ENCODE measurements around the gene PTPRD. TPM values are rescaled to one million over a fixed set of nuclear protein-coding genes. Genes with fewer than 3 reads are reported as not detected.

Gene PTPRD
- polyA plus RNA-seq, 1 donor, result 145 TPM

DNA sequence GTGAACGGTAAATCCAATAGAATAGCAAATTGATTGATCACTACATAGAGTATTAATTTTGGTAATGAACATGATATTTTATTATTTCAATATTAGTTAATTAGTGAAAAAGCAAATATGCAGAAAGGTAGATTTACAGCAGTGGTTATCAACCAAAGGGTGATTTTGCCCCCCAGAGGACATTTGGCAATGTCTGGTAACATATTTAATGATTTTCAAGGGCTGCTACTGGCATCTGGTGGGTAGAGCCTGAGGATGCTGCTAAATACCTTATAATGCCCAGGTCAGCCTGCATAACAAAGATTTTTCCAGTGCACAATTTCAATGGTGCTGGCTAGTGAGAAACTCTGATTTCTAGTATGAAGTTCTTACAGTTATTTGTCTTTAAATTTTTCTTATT is 1313.7 kb downstream of the PTPRD start:
- DNase-seq, result no peak

DNA sequence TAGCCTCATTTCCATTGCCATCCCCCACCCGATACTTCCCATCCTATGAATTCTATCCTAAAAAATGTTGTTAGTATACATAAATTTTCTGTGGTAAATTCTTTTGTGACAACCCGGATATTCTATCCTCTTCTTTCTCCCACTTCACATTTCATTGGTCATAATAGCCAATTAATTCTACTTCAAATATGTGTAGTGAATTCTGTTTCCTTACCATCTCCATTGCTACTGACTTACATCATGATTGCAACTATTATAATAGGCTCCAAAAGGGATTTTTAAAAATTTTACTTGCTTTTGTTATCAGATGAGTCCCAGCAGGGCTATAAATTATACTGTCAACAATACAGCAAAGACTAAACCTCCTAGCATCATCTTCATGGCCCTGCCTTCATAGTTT is 1326.8 kb downstream of the PTPRD start:
- DNase-seq, result no peak

DNA sequence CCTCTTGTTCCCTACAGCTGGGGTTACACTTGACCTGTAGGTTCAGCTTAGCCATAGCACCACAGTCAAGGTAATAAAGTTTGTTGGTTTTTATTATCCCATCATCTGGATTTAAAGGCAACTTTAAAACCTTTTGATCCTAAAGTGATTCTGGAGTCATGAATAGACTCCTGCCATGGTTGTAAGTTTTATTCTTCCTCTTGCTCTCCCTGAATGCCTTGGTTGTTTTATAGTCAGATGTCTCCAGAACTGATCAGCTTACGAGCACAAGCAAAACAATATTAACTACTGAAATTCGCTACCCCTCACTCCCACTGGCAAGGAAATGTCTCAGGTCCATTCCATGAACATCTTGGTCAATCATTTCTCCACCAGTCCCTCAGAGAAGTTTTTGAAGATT is 1328.6 kb downstream of the PTPRD start:
- peak; percentile 39 for DNase-seq

DNA sequence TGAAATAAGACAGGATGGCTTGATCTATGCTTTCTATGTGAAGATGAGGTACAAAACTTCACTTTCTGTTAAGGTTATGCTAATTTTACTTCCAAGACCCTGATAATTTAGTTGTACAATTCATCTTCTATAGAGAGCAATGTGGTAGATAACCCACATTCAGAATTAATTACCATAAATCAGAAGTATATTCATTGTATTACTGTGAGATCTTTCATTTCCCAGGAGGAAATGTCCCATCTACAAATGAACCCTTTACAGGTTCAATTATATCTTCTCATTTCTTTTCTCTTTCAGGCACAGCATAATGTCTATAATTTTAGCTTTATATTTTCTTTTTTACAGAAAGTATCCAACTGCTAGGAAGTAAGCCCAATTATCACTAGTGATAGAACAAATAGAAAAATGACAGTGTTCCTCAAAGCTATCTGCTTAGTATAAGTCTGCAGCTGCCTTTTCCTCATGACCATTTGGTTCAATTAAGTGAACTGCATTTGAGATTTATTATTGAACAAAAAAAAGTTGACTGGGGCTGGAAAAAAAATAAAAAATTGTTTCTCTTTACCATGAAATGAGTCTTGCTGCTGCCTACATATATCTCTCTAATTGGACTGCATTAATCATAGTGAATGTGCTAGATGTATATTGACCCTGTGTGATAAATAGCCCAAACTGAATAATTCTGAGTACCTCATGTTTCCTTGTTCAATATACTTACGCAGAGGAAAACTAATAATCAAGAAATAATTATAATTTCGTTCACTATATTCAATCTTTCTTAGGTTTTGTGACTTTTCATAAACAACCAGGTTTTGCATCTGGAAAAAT is 1329.4 kb downstream of the PTPRD start:
- DNase-seq, result no peak

DNA sequence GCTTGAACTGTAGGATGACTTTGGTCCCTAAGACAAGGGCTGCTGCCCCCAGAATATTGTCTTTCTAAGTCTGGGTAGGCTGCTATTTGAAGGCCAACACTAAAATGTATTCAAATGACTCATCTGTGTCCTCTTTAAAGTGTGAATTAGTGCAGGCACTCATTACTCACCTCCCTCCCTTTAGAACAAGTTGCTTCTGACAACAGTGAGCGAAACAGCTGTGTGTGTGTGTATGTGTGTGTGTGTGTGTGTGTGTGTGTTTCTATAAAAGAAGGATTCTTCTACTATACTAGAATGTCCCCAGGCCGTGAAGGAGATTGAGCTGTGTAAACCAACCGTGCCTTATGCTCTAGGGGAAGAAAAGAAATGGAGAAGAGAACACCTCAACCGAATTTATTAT is 1337.2 kb downstream of the PTPRD start:
- DNase-seq, result no peak

DNA sequence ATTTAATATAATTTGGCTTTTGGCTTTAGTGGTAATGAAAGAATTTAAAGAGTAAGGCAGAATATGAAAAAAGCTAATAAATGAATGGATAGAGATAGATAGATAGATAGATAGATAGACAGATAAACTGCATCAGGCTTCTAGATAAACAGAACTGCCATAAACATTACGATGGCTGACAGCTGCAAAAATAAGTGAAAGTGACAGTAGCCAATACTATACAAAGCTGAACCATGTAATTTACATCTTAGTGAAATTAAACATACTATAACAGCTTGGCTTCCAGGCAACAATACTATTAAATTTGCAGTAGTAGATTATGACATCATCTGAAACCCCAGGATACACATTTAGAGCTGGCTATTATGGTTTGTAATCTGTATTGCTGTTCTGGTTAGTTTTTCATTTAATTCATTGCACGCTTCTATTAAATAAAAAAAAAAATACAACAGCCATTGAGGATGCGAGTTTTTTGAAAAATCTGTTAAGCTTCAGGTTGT is 1354.8 kb downstream of the PTPRD start:
- DNase-seq, result no peak

DNA sequence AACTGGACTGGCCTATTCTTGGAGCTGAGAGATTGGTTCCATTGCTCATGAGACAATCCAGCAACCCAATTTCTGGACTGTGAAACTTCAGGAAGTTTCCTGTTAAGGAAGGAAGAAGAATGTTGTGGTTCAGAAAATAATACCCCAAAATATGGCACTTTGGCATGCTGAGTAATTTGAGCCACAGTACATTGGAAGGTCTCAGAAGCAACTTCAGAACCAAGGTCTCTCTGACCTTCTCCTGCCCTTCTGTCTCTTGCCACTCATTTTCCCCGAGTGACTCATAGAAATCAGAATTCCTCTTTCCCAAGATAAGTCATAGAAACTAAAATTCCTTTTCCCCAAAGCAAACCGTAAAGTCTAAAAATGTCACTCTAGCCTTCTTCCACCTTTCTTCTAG is 1366.1 kb downstream of the PTPRD start:
- DNase-seq, result no peak

DNA sequence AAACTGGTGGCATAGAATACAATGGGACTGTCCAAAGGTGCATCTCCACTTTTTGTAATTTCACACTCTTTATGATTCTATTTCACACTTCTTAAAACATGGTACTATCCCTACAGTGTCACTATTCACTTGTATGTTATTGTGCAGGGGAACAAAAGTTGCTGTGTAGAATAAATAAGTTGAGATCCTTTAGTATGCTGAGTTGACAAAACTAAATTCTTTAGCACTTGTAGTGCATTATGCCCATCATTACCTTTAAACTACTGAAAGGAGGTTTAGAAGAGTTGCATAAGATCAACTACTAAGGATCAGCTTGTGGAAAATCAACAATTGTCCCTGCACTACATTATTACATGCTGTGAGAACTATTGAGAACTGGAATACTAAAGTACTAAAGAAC is 1380.9 kb downstream of the PTPRD start:
- no peak for DNase-seq

DNA sequence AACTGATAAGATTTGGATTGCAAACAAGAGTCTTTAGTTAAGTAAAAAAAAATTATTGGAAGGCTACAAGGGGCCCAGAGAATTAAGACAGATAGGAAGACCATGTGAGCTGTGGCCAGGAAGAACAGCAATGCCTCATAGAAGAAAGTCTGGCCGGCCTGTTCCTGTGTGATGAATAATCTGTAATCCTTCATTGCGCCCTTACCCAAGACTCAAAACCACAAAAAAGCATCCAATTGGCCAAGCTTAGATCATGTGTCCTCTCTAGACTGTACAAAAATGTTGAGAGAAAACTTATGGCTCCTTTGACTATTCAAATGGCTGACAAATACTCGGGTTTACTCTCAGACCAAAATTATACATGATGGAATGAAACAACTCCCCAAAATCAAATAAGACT is 1383.5 kb downstream of the PTPRD start:
- DNase-seq, result no peak

DNA sequence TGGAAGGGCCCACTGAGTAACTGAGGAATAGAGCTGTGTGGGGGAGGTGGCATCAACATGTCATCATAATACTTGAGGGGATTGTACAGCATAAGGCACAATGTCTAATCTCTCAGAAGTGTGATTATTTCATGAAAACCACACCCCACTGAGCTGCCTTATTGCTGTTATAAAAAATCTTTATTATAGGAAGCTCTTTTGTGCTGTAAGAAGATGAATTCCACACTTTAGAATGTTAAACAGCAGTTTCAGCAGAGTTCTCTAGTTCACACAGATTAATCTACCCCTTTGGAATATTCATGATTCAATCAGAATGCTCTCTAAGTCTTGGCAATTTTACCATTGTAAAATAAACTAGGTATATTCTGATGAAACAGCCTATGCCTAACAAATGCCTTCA is 1389.6 kb downstream of the PTPRD start:
- DNase-seq, result no peak

DNA sequence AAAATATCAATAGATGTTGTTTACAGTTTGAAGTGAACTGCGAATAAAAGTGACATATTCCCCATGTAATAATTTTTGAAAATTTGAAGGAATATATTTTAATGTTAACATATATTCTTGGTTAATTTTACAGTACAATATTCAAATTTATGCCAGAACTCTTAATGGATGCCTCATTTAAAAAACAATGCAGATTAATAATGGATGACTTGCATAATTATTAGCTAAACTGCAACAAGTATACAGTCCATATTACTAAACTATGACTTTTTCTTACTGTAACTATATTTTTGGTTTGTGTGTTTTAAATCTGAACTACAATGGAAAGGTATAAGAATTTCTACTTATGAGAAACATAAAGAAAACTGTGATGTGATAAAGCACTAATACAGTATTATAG is 1390.1 kb downstream of the PTPRD start:
- no peak for DNase-seq

DNA sequence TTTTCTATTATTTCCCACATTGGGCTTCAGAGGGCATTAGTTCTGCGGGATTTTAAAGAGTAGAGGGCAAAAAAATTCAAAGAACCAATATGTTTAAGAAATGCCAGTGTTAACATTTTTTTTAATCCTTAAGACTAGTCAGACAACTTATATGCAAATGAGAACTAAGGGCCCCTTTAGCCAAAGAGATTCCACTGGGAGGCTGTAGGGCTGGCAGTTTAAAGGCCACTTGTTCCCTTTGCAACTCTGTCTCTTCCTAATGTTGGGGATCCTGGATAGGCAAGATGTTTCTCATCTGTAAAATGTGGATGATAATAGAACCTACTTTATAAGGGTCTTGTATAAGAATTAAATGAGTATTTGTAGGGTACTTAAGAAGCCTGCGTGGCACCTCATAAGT is 1395.9 kb downstream of the PTPRD start:
- no peak for DNase-seq

DNA sequence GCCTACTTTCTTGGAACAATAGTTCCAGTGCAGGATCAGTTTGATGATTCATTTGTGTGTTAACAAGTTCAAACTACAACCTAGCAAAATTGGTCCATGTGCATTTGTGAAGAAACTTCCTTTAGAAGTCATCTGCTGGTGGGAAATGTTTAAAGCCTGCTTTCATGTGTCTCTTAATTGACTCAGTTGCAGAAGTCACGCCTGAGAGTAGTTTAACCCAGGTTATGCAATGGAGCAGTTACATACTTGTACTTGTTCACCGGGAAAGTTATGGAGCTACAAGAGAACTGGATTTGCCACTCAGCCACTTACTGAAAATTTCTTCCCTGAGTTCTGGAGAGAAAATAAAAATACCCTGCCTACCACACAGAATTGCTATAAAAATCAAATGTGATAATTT is 1397.8 kb downstream of the PTPRD start:
- DNase-seq, result no peak

DNA sequence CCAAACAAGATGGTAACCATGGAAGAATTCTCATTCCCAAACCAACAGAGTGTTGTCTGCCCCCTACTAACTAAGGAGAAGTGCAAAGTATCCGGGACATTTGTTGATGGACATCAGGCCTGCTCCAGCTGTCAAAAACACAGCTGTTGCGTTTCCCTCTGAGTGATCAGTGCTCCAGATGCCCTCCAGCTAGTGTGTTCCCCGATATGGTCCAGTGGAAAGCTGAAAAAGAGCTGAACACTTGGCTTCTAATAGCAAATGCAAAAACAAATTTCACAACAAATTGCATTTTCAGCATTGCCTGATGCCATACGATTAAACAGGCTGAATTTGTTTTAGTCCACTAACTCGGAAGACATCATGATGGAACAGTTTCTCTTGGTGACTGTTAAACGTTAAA is 1398.7 kb downstream of the PTPRD start:
- DNase-seq, result peak; percentile 18

DNA sequence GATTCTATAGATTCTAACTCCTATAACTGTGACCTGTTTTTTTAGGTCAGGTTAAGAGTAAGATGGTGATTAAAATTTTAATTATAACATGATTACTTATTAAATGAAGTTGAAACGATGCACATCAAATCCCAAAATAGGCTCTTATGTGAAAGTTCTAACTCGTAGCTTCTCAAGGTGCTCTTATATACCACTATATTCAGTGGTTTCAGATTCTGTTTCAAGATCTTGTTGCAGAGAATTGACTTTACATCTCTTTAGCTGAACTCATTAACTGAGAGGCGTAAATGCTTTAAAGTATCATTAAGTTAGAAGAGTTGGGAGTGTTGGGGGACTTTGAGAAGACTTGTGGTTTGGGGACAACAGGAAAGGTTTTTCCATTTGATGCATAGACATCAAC is 1399.8 kb downstream of the PTPRD start:
- DNase-seq, result no peak

DNA sequence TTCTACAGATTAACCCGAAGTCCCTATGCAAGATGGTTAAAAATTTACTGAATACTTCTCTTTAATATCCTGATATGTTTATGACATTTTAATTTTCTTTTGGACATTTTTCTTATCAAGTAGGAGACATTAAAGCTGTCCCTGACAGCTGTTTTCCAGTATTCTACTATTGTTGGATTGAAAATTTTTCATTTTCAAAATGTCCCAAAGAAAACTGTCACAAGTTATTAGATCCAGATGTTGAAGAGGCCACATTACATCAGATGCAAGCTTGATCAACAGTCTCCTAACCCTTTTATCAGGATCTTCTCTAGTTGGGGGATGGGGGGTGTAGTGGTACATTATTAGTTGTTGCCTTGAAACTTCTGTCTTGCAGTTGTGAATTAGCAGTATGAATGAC is 1410.5 kb downstream of the PTPRD start:
- DNase-seq, result peak; percentile 31

DNA sequence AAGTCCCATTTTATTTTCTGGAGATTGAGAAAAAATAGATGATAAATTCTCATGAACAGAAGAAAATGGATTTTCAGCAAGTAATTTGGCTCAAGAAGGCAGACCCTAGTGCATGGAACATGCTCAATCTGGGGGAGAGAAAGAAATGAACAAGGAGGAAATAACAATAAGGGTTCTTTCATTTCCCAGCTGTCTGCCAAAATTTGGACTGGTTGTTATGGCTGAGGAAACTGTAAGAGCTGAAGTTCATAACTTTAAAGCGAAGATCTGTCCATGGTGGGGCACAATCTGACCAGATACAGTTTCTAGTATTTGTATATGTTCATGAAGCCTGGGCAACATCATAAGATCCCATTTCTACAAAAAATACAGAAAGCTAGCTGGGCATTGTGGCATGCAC is 1426.7 kb downstream of the PTPRD start:
- no peak for DNase-seq

DNA sequence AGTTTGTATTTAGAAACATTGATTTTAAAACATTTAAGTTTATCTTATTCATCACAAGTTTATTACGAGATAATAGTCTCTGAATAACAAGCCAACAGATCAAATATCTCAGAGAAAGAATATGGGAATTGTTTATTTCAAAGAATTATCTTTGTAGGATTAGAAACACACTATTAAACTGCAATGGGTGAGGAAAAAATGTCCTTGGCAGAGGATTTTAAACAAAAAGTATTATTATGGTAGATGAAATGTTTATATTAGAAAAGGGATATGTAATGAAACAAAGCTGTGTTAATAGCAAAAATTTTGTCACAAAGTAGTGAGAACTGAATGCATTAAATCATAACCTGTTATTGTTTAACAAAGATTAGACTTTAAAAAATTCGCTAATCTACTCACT is 1430.4 kb downstream of the PTPRD start:
- DNase-seq, result no peak

DNA sequence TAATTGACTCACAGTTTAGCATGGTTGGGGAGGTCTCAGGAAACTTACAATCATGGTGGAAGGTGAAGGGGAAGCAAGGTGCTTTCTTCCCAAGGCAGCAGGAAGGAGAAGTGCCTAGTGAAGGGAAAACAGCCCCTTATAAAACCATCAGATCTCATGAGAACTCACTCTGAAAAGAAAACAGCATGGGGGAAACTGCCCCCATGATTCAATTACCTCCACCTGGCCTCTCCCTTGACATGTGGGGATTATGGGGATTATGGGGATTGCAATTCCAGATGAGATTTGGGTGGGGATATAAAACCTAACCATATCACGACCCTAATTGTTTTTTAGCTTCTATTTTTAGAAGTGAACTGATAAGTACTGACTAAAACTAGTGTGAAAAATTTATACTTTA is 1435.7 kb downstream of the PTPRD start:
- DNase-seq, result no peak

DNA sequence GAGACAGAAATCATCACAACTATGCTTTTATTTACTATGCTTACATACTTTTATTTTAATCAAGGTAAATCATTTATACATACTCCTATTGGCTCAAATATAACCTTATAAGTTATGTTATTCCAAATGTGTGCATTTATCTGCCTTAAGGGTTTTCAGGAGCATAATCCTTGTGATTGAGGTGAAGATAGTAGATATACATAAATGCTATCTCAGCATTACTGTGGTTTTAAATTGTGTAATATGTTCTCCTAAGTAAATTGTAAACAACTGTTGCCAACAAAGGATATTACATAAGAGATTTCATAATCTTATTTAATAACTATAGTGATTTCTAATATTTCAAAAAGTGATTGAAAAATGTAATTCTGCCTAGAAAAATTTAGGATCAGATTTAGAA is 1438.4 kb downstream of the PTPRD start:
- DNase-seq, result no peak

DNA sequence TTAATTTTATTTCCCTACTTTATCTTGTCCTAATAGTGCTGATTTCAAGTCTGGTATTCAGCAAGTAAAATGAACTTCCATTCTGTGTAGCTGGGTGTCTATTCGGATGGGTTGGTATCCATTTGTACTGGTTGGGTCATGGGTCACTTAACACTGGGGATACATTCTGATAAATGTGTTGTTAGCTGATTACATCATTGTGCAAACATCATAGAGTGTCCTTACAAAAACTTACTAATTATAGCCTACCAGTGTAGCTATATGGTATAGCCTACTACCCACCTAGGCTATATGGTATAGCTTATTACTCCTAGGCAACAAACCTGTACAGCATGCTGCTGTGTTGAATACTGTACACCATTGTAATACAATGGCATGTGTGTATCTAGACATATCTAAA is 1439.5 kb downstream of the PTPRD start:
- DNase-seq, result no peak

DNA sequence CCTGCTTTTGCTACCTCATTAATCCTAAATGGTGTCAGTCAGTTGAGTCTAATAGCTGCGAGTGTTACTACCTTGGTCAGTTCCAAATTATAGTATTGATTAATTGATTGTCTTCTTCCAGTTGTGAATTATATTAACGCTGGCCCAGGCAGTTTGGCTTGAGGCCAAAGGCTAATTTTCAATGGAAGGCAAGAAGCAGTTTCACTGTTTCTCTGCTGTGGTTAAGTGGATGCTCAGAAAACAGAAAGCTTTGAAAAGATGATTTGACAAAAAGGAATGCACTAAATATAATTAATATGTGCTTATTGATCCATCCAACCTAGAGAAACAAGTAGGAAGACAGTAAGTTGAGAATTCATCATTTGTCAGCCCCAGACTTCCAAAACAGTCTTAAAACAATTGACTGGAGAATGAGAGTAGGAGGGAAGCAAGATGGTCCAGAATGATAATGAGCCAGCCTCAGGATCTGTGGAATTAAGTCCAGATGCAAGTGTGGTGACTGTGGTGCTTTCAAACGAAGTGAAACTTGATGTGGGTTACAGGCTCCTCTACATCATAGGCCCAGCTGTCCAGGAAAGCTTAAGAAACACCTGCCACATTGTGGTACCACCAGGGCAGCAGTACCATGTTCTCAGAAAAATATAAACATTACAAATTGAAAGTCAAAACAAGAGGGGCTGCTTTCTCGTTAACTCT is 1442.2 kb downstream of the PTPRD start:
- no peak for DNase-seq

DNA sequence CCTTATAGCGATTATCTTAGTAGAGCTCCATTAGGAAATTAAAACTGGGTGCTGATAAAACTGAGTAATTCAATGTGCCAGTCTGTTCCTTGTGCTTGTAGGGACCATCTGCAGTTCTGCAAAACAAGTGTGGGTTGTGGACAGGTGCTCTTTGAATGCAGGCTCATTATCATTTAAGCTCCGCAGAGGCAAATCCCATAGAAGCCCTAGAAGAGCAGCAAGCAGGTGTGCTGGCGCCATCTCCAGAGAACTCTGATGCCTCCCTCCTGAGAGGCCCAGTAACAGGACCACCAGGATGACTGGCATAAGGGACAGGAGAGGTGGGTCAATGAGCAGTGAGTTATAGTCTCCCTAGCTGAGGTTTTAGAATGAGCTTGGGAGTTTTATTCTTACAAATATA is 1470.8 kb downstream of the PTPRD start:
- DNase-seq, result no peak

DNA sequence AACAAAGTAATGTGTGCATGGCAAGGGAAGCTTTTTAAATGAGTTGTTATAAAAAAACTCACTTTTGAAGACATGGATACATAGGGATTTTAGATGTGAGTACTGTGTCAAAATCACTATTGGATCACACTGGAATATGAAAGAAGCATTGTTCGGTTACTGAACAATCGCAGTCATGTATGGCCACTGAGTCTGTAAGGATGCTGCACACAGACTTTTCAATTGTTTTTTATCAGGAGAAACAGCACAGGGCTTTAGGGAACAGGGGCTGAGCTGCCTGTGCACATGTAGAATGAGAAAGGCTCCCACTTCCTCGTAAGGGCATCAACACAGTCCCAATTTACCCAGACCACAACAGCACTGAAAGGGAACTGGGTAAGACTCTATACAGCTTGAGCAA is 1479.3 kb downstream of the PTPRD start:
- no peak for DNase-seq

All from left kidney (tissue), 2 donors.